ENCODE data around the gene NRSN2. TPM values are rescaled to one million over a fixed set of nuclear protein-coding genes. Genes with fewer than 3 reads are reported as not detected.

The NRSN2 gene
- total and polyA plus RNA-seq, 12 donors: 12.1 to 53.9 (median 20.0) TPM

GRCh38 chr20:325889-326644 is 20.8 kb upstream of the NRSN2 start:
- DNase-seq (peak; percentile 57 to 66), ATAC-seq (no peak)
- WGBS, 2 donors: 0 to 1% methylated on average over 85 to 103 of the region's 103 CpGs
- H3K4me3 ChIP-seq: peak overlapping the region; percentile 50 to 83 (median 73)
- intact Hi-C loops (cut with DNase I): loop anchor here in 5 of 10 donors (1.0 to 10.0 kb wide), 7 partner anchors 15 to 59 kb away; partner anchors contain the start of gene ZCCHC3 (in 1 of the 5)
- no peaks in the 10 kb centered on the region for H3K36me3 ChIP-seq
- H3K4me1 ChIP-seq: peaks cover 5 to 57% (median 27%) of the 10 kb centered on the region in 9 donors
- TF ChIP-seq, protein P1, sequence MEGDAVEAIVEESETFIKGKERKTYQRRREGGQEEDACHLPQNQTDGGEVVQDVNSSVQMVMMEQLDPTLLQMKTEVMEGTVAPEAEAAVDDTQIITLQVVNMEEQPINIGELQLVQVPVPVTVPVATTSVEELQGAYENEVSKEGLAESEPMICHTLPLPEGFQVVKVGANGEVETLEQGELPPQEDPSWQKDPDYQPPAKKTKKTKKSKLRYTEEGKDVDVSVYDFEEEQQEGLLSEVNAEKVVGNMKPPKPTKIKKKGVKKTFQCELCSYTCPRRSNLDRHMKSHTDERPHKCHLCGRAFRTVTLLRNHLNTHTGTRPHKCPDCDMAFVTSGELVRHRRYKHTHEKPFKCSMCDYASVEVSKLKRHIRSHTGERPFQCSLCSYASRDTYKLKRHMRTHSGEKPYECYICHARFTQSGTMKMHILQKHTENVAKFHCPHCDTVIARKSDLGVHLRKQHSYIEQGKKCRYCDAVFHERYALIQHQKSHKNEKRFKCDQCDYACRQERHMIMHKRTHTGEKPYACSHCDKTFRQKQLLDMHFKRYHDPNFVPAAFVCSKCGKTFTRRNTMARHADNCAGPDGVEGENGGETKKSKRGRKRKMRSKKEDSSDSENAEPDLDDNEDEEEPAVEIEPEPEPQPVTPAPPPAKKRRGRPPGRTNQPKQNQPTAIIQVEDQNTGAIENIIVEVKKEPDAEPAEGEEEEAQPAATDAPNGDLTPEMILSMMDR (IDR thresholded peaks at IDR 0.05): peak in 2 of 9 donors; percentile 14 to 16
- peak overlapping the region; percentile 78 to 98 (median 95) for H3K27ac ChIP-seq
- H3K27me3 ChIP-seq: peaks cover 0 to 9% (median 0%) of the 10 kb centered on the region in 7 donors
- H3K9me3 ChIP-seq: no peaks in the 10 kb centered on the region

DNA sequence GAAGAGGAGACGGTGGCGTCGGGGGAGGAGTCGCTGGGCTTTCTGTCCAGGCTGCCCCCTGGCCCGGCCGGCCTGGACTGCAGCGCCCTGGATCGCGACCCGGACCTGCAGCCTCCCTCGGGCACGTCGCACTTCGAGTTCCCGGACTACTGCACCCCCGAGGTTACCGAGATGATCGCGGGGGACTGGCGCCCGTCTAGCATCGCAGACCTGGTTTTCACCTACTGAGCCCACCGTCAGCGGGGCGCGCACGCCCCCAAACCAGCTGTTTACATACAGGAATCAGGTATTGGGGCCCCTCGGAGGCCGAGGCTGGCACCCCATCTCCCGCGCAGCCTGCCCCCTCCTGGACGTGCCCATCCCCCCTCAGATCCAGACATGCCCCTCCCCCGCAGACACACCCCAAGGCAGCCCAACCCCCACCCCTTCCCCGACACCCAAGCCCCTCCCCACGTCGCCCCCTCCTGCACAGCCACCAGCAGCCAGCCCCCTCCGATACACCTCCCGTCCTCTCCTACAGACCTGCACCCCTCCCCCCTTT is 20.2 kb upstream of the NRSN2 start:
- TF ChIP-seq, protein P1 (IDR thresholded peaks at IDR 0.05): peak in 1 of 9 donors; percentile 3
- DNase-seq (no peak), ATAC-seq (no peak)
- H3K4me3 ChIP-seq: peak overlapping the region; percentile 50 to 83 (median 73)
- intact Hi-C loops (cut with DNase I): loop anchor here in 4 of 10 donors (5.0 to 10.0 kb wide), 3 partner anchors 49 to 59 kb away; no protein-coding TSS in a partner anchor
- H3K9me3 ChIP-seq: no peaks in the 10 kb centered on the region
- no peaks in the 10 kb centered on the region for H3K36me3 ChIP-seq
- peaks cover 0 to 9% (median 0%) of the 10 kb centered on the region in 7 donors for H3K27me3 ChIP-seq
- H3K4me1 ChIP-seq: peaks cover 5 to 57% (median 27%) of the 10 kb centered on the region in 9 donors
- peak overlapping the region; percentile 83 to 98 (median 95) for H3K27ac ChIP-seq
- 0 to 2% methylated on average over 37 to 38 of the region's 38 CpGs for WGBS, 2 donors

GRCh38 chr20:327186-328026 is 19.5 kb upstream of the NRSN2 start:
- ATAC-seq: peak; percentile 34 to 71 (median 66)
- peak overlapping the region in 9 of 10 donors; percentile 58 to 97 (median 86) for H3K27ac ChIP-seq
- 6% methylated on average over 39 to 47 of the region's 47 CpGs for WGBS, 2 donors
- H3K9me3 ChIP-seq: no peaks in the 10 kb centered on the region
- intact Hi-C loops (cut with DNase I): loop anchor here in 4 of 10 donors (1.0 to 10.0 kb wide), 4 partner anchors 29 to 60 kb away; no protein-coding TSS in a partner anchor
- peak overlapping the region in 9 of 10 donors; percentile 50 to 83 (median 73) for H3K4me3 ChIP-seq
- H3K27me3 ChIP-seq: peaks cover 0 to 9% (median 0%) of the 10 kb centered on the region in 7 donors
- H3K4me1 ChIP-seq: peaks cover 5 to 57% (median 27%) of the 10 kb centered on the region in 9 donors
- DNase-seq: peak; percentile 81 to 88
- TF ChIP-seq, protein P1 (IDR thresholded peaks at IDR 0.05): no peak
- no peaks in the 10 kb centered on the region for H3K36me3 ChIP-seq
